ENCODE results near the gene LCNL1.
"Not testable (repeated sequence)": the region's sequence is repeated elsewhere in the genome, so short reads cannot be mapped to it uniquely, and the experiment has no call there.

The LCNL1 gene

DNA sequence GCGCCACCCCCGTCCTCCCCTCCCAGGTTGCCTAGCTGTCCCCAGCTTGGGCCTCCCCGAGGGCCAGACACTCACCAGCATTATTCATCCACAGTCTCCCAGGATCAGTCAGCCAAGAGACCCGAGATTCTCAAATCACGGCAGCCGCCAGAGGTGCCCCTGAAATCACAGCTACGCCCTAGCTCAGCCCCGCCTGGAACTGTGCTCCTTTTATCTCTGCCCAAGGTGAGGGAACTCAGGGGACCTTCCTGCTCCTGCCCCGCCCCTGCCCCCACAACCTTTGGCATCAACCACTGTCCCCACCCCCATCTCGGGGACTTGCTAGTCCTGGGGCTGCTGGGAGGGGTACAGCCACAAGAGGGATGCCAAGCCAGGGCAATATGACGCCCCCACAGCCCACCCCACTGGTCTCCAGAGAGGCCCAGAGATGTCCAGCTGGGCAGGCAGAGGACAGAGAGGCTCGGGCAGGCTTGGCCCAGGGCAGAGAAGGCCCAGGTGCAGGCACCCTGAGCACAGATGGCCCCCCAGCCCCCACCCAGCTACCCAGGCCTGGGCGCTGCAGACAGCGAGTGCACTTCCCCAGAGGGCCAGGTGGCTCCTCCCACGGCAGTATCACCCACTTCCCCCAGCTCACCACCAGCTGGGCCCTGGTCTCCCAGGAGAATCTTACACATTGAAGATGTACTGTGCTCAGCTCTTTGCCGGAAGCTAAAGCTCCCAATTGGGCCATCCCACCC lies 49.3 kb downstream of the LCNL1 start, which contains the start of gene FUT7:
Gene FUT7 (minus strand): TSS at position 185 of the 737 bp plus-strand sequence. CDS start 97 bp downstream, at position 88.
- ATAC-seq (ENCODE audit: low read depth) (no peak), DNase-seq (ENCODE audit: low spot score) (no peak)
- Histone ChIP-seq H3K4me3 (ENCODE audit: severe bottlenecking) (no peak within 1 kb of the TSS), H3K9me3 (ENCODE audit: severe bottlenecking) (no peaks in the 10 kb centered on the region), H3K27me3 (ENCODE audit: insufficient read depth, poor library complexity, severe bottlenecking) (no peaks in the 10 kb centered on the region), H3K4me1 (ENCODE audit: insufficient read depth, poor library complexity, severe bottlenecking) (peaks cover 4% of the 10 kb centered on the region), H3K27ac (ENCODE audit: poor library complexity, severe bottlenecking) (no peak within 1 kb of the TSS), H3K36me3 (ENCODE audit: low read depth) (no peaks in the 10 kb centered on the region)
- TF ChIP-seq, protein P1, sequence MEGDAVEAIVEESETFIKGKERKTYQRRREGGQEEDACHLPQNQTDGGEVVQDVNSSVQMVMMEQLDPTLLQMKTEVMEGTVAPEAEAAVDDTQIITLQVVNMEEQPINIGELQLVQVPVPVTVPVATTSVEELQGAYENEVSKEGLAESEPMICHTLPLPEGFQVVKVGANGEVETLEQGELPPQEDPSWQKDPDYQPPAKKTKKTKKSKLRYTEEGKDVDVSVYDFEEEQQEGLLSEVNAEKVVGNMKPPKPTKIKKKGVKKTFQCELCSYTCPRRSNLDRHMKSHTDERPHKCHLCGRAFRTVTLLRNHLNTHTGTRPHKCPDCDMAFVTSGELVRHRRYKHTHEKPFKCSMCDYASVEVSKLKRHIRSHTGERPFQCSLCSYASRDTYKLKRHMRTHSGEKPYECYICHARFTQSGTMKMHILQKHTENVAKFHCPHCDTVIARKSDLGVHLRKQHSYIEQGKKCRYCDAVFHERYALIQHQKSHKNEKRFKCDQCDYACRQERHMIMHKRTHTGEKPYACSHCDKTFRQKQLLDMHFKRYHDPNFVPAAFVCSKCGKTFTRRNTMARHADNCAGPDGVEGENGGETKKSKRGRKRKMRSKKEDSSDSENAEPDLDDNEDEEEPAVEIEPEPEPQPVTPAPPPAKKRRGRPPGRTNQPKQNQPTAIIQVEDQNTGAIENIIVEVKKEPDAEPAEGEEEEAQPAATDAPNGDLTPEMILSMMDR (IDR thresholded peaks at IDR 0.05; ENCODE audit: poor library complexity, severe bottlenecking), result no peak

GRCh38 chr9:137032858-137033257 lies 50.1 kb downstream of the LCNL1 start:
- no peaks in the 10 kb centered on the region for H3K36me3 ChIP-seq (ENCODE audit: low read depth)
- DNase-seq (ENCODE audit: low spot score), result no peak
- TF ChIP-seq, protein P1 (IDR thresholded peaks at IDR 0.05; ENCODE audit: poor library complexity, severe bottlenecking), result no peak
- no peak overlapping the region for H3K4me3 ChIP-seq (ENCODE audit: severe bottlenecking)
- no peaks in the 10 kb centered on the region for H3K9me3 ChIP-seq (ENCODE audit: severe bottlenecking)
- H3K27me3 ChIP-seq (ENCODE audit: insufficient read depth, poor library complexity, severe bottlenecking), result no peaks in the 10 kb centered on the region
- H3K27ac ChIP-seq (ENCODE audit: poor library complexity, severe bottlenecking), result no peak overlapping the region
- no peak for ATAC-seq (ENCODE audit: low read depth)
- peaks cover 4% of the 10 kb centered on the region for H3K4me1 ChIP-seq (ENCODE audit: insufficient read depth, poor library complexity, severe bottlenecking)

DNA sequence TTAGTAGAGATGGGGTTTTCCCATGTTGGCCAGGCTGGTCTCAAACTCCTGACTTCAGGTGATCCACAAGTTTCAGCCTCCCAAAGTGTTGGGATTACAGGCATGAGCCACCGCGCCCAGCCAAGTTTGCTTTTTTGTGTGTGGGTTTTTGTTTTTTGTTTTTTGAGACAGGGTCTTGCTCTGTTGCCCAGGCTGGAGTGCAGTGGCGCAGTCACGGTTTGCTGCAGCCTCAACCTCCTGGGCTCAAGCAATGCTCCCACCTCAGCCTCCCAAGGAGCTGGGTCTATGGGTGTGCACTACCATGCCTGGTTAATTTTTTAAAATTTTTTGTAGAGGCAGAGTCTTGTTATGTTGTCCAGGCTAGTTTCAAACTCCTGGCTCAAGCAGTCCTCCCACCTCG lies 50.7 kb downstream of the LCNL1 start:
- H3K4me1 ChIP-seq (ENCODE audit: insufficient read depth, poor library complexity, severe bottlenecking); ATAC-seq (ENCODE audit: low read depth); DNase-seq (ENCODE audit: low spot score); H3K4me3 ChIP-seq (ENCODE audit: severe bottlenecking); H3K27ac ChIP-seq (ENCODE audit: poor library complexity, severe bottlenecking); H3K9me3 ChIP-seq (ENCODE audit: severe bottlenecking); H3K27me3 ChIP-seq (ENCODE audit: insufficient read depth, poor library complexity, severe bottlenecking); H3K36me3 ChIP-seq (ENCODE audit: low read depth): not testable (repeated sequence)

DNA sequence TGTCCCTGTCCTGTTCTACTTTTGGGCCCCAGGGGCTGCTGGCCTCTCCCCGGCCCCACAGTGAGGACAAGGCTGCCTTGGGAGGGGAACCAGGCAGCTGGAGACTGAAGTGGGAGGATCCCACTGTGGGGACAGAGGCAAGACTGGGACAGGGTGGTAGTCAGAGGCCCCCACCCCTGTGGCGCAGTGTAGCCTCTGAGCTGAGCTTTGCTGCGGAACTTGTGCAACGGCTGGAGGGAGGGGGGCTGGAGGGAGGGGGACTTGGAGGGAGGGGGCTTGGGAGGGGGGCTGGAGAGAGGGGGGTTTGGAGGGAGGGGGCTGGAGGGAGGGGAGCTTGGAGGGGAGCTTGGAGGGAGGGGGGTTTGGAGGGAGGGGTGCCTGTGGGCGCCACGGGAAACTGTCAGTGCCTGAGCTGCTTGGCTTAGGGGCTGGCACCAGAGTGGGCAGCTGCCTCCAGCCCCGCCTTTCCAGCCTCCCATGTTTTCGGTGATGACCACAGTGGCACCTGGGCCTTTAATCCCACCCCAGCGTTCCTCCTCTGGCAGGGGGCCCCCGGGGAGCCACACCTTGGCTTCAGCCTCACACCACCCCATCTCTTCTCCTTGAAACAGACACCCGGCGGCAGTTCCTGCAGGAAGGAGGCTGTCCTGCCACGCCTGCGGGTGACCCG lies 51.4 kb downstream of the LCNL1 start:
- no peak overlapping the region for H3K27ac ChIP-seq (ENCODE audit: poor library complexity, severe bottlenecking)
- no peak for DNase-seq (ENCODE audit: low spot score)

GRCh38 chr9:137034709-137035506 lies 52.1 kb downstream of the LCNL1 start:
- ATAC-seq (ENCODE audit: low read depth) (peak; percentile 82), DNase-seq (ENCODE audit: low spot score) (no peak)
- no peak overlapping the region for H3K4me3 ChIP-seq (ENCODE audit: severe bottlenecking)
- H3K4me1 ChIP-seq (ENCODE audit: insufficient read depth, poor library complexity, severe bottlenecking), result peaks cover 4% of the 10 kb centered on the region
- peaks cover 9% of the 10 kb centered on the region for H3K36me3 ChIP-seq (ENCODE audit: low read depth)
- no peak overlapping the region for H3K27ac ChIP-seq (ENCODE audit: poor library complexity, severe bottlenecking)
- H3K27me3 ChIP-seq (ENCODE audit: insufficient read depth, poor library complexity, severe bottlenecking), result no peaks in the 10 kb centered on the region
- TF ChIP-seq, protein P1 (IDR thresholded peaks at IDR 0.05; ENCODE audit: poor library complexity, severe bottlenecking), result peak; percentile 94
- H3K9me3 ChIP-seq (ENCODE audit: severe bottlenecking), result no peaks in the 10 kb centered on the region

More for the DNA sequence above, 51.4 kb downstream of the LCNL1 start:
- H3K4me3 ChIP-seq (ENCODE audit: severe bottlenecking), result no peak overlapping the region
- H3K36me3 ChIP-seq (ENCODE audit: low read depth), result peaks cover 9% of the 10 kb centered on the region
- H3K4me1 ChIP-seq (ENCODE audit: insufficient read depth, poor library complexity, severe bottlenecking), result peaks cover 4% of the 10 kb centered on the region
- ATAC-seq (ENCODE audit: low read depth), result no peak
- no peaks in the 10 kb centered on the region for H3K9me3 ChIP-seq (ENCODE audit: severe bottlenecking)
- H3K27me3 ChIP-seq (ENCODE audit: insufficient read depth, poor library complexity, severe bottlenecking), result no peaks in the 10 kb centered on the region
- TF ChIP-seq, protein P1 (IDR thresholded peaks at IDR 0.05; ENCODE audit: poor library complexity, severe bottlenecking), result no peak

Measured in RWPE2 (cell line).